NCI-H146 (cell line): Measurements from ENCODE around the gene ZMYM4.
"Not testable (repeated sequence)": the region's sequence is repeated elsewhere in the genome, so short reads cannot be mapped to it uniquely, and the experiment has no call there.

ENCODE experiments used
- DNase-seq: peaks from one replicate; lab custom pipeline; 2025; lab: John Stamatoyannopoulos, UW

The ZMYM4 gene

DNA sequence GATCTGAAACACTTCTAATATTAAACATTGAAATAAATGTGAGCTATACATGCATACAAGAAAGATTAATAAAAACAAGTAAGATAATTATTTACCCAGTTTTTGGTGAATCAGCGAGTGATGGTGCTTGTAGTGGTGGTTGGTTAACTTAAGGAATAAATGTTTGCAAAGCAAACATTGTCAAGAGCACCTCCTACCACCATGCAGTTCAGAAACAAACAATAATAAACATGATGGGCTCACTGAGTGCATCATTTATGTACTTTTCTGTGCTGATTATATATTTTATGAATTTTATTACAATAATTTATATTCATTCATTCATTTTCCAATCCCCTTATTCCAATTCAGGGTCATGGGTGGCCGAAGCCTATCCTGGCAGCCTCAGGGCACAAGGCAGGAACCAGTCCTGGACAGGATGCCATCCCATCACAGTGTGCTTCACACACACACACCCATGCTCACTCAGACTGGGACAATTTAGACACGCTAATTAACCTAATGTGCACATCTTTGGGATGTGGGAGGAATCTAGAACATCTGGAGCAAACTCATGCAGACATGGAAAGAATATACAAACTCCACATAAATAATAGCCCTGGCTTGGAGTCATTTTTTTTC is 57.8 kb downstream of the ZMYM4 start:
- DNase-seq = no peak

DNA sequence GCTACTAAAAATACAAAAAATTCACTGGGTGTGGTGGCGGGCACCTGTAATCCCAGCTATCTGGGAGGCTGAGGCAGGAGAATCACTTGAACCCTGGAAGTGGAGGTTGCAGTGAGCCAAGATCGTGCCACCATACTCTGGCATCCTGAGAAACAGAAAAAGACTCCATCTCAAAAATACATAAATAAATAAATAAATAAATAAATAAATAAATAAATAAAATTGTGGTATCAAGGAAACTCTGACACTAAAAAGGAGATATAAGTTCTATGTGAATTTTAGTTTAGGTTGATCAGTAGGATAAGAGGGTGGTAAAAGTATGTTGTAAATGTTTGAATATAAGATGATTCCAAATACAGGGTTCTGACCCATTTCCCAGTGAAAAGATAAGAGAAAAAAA is 63.1 kb downstream of the ZMYM4 start:
- not testable (repeated sequence) for DNase-seq

DNA sequence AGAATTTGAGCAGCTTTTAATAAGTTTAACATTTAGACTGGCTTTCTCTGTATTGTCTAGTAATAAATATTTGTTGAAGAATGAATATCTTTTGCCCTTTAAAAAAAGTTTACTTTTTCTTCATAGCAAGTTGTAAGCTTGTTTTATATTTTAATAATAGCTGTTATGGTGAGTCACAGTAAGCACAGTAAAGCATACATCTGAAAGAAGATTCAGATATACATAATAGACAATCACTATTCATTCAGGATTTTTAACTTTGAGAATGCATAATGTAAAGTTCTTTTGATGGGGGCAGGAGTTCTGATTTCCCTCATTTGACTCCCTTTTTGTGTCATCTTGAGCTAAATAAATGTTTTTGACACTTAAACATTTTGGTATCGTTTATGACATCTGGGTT is 66.0 kb downstream of the ZMYM4 start:
- DNase-seq = no peak

DNA sequence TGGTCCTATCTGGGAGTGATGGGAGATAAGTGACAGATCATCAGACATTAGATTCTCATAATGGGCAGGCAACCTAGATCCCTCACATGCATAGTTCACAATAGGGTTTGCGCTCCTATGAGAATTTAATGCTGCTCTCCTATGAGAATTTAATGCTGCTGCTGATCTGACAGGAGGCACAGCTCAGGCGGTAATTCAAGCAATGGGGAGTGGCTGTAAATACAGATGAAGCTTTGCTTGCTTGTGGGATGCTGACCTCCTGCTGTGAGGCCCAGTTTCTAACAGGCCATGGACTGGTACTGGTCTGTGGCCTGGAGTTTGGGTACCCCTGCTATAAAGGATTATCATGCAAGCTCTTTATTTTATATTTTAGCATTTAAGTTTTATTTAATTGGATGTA is 72.0 kb downstream of the ZMYM4 start:
- no peak for DNase-seq

DNA sequence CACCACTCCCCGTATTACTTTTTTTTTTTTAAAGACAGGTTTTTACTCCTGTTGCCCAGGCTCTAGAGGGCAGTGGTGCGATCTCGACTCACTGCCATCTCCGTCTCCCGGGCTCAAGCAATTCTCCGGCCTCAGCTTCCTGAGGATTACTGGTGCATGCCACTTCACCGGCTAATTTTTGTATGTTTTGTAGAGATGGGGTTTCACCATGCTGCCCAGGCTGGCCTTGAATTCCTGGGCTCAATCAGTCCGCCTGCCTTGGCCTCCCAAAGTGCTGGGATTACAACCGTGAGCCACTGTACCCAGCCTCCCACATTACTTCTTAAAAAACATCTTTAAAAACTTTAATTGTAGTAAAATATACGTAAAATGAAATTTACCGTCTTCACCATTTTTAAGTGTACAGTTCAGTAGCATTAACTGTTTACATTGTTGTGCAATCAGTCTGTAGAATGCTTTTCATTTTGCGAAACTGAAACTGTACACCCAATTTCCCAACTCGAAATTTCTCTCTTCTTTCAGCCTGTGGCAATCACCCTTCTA is 77.0 kb downstream of the ZMYM4 start:
- DNase-seq = no peak

DNA sequence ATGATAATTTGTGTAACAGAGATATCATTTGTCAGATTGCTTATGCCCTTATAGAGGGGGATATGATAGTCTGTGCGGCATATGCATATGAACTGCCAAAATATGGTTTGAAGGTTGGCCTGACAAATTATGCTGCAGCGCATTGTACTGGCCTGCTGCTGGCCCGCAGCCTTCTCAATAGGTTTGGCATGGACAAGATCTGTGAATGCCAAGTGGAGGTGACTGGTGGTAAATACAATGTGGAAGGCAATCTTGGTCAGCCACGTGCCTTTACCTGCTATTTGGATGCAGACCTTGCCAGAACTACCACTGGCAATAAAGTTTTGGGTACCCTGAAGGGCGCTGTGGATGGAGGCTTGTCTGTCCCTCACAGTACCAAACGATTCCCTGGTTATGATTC is 82.4 kb downstream of the ZMYM4 start:
- DNase-seq = no peak

DNA sequence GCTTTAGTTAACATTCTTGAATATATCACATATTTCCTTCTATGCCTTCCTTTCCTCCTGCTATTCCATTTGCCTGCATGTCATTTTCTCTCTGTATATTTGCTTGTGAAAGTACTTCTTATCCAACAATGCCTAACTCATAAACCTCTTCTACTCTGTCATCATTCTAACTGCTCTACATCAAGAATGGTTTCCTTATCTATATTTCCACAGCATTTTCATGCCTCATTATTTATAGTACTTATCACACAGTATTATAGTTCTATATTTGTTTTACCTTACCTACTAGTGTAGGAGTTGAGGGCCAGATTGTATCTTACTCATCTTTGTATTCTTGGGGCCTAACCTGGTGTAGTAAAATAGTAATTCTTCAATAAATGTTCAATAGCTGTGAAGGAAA is 91.5 kb downstream of the ZMYM4 start:
- no peak for DNase-seq

DNA sequence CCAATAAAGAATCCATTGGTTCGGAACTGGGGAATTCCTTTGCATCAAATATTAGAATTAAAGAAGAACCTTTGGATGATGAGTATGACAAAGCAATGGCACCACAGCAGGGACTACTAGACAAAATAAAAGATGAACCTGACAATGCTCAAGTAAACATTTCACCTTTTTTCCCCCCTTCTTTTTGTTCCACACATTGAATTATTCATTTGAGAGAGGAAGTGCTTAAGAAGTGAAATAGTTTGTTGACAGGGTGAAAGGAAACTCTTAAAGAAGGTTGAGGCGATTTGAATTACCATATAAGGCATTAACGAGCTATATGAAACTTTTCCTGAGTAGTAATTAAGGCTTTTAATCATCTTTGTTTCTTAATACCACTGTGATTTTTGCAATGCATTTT is 93.1 kb downstream of the ZMYM4 start:
- no peak for DNase-seq

DNA sequence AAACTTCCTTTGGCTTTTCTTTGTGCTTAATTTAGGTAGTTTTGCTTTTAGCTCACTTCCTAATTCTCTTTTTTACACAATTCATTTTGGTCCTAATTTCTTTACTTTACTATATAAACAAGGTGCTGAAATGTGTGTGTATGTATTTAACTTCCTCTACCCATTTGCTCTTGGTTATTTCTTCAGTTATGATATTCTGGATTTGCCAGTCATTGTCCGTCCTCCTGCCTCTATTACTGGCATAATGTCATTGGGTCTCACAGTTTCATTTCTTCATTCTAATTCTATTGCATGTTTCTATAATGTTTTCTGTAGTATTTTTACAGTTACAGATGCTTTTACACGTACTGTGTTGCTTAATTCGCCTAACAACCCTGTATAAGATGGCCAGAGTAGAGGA is 96.2 kb downstream of the ZMYM4 start:
- no peak for DNase-seq

DNA sequence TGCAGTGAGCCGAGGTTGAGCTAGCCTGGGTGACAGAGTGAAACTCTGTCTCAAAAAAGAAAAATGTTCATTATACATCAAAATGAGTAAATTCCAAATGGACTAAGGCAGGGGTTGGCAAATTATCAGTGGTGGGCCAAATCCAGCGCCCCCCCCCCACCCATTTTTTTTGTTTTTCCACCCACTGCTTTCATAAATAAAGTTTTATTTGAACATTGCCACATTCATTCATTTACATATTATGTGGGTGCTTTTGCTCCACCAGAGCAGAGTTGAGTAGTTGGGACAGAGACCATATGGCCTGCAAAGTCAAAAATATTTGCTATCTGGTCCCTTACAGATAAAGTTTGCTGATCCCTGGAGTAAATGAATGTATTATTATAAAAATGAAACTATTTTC is 99.4 kb downstream of the ZMYM4 start:
- DNase-seq = no peak

DNA sequence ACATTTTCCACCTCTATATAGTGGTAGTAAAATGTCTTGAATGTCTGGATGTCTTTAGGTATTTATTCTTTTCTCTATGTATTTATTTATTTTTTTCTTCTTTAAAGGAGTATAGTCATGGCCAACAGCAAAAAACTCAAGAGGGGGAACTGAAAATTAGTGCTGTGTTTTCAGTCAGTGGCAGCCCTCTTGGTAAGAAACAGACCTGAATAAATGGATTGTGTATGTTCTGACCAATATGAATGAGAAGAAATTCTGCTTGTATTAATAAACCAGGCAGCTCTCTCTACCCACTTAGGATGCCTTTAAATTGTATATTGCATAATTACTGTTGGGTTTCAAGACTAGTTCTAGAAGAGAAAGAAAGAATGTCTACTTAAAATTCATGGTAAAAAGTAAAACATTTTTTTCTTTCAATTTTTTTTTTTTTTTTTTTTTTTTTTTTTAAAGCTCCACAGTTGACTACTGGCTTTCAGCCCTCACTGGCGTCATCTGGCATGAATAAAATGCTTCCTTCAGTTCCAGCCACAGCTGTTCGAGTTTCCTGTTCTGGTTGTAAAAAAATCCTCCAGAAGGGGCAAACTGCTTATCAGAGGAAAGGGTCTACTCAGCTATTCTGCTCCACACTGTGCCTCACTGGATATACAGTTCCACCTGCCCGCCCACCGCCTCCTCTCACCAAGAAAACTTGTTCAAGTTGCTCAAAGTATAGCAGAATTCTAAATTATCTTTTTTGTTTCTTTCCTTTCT is 101.6 kb downstream of the ZMYM4 start:
- no peak for DNase-seq

DNA sequence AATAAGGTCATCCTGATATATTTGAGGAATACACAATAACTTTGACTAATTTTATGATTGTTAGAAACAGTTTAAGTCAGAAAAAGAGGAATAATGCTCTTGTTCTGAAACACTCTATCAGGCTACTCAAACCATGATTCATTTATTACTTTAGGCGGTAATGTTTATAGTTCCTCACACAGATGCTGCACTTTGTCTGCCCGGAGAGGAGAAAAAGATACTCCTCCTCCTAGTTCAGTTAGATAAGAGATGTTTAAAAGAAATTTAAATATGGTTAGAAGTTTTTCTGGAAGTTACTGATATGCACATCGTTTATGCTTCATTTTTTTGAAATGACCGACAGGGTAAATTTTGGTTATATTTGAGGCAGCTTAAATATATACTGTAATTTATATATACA is 103.0 kb downstream of the ZMYM4 start:
- no peak for DNase-seq

DNA sequence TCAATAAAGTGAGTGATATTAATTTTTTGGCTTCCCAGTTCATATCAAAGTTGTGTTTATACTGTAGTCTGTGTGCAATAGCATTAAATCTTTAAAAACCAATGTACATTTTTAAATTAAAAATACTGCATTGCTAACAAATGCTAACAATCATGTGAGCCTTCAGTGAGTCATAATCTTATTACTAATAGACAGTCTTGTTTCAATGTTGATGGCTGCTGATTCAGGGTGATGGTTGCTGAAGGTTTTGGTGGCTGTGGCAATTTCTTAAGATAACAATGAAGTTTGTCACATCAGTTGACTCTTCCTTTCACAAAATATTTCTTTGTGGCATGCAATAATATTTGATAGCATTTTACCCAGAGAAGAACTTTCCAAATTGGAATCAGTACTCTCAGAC is 109.0 kb downstream of the ZMYM4 start:
- no peak for DNase-seq

DNA sequence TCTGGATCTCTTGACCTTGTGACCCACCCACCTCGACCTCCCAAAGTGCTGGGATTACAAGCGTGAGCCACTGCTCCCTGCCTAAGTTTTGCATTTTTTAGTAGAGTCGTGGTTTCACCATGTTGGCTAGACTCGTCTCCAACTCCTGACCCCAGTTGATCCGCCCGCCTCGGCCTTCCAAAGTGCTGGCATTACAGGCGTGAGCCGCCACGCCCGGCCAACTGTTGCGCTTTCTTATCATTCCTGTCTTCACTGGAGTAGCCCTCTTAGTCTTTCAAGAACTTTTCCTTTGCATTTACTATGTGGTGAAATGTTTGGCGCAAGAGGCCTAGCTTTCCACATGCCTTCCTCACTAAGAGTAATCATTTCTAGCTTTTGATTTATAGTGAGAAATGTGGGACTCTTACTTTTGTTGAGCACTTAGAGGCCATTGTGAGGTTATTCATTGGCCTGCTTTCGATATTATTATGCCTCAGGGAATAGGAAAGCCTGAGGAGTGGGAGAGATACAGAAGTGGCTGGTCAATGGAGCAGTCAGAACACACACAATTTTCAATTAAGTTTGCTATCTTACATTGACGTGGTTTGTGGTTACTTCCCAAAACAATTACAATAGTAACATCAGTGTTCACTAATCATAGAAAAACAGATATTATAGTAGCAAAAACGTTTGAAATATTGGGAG is 111.0 kb downstream of the ZMYM4 start:
- DNase-seq = no peak

DNA sequence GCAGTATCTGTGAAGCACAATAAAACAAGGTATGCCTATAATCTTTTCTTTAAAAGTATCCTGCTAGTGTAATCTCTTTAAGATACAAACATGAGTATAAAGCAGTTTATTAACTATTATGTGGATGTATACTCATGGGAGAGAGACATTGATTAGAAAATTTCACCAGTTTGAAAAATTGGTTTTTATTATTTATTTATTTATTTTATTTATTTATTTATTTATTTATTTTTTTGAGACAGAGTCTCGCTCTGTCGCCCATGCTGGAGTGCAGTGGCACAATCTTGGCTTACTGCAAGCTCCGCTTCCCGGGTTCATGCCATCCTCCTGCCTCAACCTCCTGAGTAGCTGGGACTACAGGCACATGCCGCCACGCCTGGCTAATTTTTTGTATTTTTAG is 111.6 kb downstream of the ZMYM4 start:
- DNase-seq = not testable (repeated sequence)

DNA sequence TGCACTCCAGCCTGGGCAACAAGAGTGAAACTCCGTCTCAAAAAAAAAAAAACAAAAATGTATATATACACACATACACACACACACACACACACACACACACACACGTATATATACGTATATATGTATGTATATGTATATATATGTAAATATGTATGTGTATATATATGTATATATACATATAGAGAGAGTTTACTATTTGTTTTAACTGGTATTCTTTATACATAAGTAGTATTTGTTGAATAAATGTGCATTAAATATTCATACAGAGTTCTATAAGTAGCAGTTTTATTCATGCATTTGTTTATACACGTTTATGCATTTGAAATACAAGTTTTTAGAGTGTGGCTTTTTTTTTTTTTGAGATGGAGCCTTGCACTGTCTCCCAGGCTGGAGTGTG is 113.6 kb downstream of the ZMYM4 start:
- DNase-seq = no peak

DNA sequence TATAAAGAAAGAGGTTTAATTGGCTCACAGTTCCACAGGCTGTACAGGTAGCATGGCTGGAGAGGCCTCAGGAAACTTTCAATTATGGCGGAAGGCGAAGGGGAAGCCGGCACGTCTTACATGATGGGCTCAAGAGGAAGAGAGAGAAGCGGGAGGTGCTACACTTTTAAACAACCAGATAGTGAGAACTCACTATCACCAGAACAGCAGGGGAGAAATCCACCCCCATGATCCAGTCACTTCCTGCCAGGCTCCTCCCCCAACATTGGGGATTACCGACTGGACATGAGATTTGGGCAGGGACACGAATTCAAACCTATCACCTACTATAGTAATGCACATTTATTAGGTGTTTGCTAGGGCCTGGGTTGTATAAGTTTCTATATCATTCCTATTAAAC is 117.8 kb downstream of the ZMYM4 start:
- DNase-seq = no peak

DNA sequence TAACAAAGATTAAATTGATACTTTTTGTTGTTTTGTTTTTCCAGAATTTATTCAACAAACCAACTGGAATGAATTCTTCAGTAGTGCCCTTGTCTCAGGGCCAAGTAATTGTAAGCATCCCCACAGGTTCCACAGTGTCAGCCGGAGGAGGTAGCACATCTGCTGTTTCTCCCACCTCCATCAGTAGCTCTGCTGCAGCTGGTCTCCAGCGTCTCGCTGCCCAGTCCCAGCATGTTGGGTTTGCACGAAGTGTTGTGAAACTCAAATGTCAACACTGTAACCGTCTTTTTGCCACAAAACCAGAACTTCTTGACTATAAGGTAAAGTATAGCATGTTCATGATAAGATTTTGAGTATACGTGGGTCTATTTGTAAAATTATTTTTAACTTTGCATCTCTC is 118.5 kb downstream of the ZMYM4 start:
- no peak for DNase-seq

DNA sequence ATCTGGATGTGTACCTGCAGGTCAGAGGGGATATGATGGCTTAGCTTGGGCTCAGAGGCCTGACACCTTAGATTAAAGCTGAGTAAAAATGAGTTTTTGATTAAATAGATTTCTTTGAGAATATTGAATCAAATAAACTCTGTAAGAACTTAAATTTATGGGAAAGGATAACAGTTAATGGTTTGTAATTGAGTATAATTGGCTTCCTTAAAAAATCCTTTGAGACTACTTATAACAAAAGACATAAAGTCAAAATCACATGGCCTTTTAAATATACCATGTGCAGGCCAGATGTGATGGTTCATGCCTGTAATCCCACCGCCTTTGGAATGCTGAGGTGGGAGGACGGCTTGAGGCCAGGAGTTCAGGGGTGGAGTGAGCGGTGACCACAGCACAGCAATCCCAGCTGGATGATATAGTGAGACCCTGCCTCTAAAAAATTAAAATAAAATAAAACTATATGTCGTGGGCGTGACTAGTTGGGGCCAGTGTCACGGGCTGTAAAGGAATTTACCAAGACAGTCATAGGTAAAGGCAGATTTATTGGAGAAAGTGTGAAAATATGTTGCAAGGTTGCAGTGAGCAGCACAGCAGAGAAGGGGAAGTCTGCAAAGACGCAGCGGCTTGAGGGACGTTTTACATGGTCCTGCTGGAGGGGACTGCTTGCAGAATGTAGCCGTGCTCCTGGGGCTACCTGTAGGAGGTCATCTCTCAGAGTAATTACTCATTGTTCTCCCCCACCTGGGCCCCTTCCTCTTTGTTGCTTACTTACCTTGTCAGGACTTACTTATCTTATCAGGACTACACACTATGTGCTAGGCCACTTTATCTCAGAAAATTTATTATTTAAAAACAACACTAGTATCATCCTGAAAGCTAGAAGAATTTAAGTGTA is 122.3 kb downstream of the ZMYM4 start:
- peak; percentile 18 for DNase-seq

DNA sequence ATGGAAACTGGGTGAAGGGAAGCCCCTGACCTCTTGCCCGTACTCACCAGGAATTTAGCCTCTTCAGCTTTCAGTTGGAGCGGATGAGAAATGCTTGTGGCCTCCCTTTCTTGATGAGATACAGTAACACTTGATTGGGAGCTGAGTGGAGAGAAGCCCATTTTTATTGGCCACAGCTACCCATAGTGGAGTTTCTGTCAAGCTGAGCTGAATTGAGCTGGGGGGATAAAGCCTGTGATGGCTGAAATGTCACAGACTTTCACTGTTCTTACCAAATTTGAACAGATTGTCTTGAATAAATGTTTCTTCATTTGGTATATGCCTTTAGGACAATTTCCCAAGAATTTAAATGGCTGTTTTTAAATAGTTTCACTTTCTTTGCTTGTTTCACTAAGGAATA is 125.9 kb downstream of the ZMYM4 start:
- DNase-seq = no peak

DNA sequence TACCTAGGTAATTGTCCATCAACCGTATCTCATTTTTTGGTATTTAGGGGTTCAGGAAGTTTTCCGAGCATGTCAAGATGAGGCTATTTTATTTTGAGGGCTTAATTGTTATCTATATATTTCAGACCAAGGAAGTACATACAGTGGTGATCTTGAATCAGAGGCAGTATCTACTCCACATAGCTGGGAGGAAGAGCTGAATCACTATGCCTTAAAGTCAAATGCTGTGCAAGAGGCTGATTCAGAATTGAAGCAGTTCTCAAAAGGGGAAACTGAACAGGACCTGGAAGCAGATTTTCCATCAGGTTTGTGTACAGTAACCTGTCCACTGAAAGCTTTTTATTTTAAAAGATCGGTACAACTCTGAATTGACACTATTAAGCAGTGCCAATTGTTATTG is 130.2 kb downstream of the ZMYM4 start:
- DNase-seq = no peak

DNA sequence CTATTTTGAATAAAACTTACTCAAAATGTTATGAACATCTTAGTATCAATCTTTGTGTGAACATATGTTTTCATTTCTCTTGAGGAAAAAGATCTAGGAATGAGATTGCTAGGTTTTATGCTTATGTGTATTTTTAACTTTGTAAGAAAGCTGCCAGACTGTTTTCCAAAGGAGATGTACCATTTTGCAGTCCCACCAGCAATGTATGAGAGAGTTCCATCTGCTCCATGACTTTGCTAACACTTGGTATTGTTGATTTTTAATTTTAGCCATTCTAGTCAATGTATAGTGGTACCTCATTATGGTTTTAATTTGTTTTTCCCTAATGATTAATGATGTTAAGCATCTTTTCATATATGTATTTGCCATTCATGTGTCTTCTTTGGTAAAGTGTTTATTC is 132.5 kb downstream of the ZMYM4 start:
- no peak for DNase-seq
